OCI-M1 (cell line): ENCODE measurements around the gene ACTL6B.
"Not testable (repeated sequence)": the region's sequence is repeated elsewhere in the genome, so short reads cannot be mapped to it uniquely, and the experiment has no call there.

ENCODE experiments used
- DNase-seq: peaks from one replicate; lab custom pipeline; 2025; lab: John Stamatoyannopoulos, UW

ACTL6B gene

GRCh38 chr7:100671353-100672327 is 15.4 kb upstream of the ACTL6B start:
- DNase-seq = no peak

GRCh38 chr7:100670074-100670473 is 13.8 kb upstream of the ACTL6B start:
- DNase-seq = peak; percentile 52

- not testable (repeated sequence) for DNase-seq
Measured at GRCh38 chr7:100669106-100669505, 12.9 kb upstream of the ACTL6B start.

GRCh38 chr7:100668069-100668449 is 11.8 kb upstream of the ACTL6B start:
- no peak for DNase-seq

GRCh38 chr7:100667331-100668068 is 11.3 kb upstream of the ACTL6B start:
- DNase-seq = no peak

DNA sequence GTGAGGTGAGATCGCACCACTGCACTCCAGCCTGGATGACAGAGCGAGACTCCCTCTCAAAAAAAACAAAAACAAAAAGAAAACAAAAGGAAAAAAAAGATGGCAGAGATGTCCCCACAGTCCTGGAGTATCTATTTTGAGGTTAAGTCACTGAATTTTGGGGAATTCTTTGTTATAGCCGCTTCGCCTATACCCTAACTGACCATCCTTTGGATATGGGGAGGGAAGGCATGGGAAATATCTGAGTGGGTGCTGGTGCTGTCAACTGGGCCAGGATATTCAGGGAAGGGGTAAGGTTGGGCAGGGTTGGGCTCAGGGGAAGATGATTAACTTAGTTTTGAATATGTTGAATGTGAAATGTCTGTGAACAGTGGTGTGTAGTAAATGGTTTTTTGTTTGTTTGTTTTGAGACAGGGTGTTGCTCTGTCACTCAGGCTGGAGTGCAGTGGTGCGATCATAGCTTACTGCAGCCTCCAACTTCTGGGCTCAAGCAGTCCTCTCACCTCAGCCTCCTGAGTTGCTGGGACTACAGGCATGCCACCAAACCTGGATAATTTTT is 9.0 kb upstream of the ACTL6B start:
- DNase-seq = no peak

DNA sequence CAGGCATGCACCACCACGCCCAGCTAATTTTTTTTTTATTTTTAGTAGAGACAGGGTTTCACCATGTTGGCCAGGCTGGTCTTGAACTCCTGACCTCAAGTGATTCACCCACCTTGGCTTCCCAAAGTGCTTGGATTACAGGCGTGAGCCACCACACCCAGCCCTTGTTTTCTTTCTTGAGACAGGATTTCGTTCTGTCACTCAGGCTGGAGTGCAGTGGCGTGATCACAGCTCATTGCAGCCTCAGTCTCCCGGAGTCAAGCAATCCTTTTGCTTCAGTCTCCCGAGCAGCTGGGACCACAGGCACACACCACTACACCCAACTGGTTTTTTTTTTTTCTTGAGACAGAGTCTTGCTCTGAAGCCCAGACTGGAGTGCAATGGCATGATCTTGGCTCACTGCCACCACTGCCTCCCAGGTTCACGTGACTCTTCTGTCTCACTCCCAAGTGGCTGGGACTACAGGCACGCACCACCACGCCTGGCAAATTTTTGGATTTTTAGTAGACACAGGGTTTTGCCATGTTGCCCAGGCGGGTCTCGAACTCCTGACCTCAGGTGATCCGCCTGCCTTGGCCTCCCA is 6.0 kb upstream of the ACTL6B start:
- DNase-seq = not testable (repeated sequence)

DNA sequence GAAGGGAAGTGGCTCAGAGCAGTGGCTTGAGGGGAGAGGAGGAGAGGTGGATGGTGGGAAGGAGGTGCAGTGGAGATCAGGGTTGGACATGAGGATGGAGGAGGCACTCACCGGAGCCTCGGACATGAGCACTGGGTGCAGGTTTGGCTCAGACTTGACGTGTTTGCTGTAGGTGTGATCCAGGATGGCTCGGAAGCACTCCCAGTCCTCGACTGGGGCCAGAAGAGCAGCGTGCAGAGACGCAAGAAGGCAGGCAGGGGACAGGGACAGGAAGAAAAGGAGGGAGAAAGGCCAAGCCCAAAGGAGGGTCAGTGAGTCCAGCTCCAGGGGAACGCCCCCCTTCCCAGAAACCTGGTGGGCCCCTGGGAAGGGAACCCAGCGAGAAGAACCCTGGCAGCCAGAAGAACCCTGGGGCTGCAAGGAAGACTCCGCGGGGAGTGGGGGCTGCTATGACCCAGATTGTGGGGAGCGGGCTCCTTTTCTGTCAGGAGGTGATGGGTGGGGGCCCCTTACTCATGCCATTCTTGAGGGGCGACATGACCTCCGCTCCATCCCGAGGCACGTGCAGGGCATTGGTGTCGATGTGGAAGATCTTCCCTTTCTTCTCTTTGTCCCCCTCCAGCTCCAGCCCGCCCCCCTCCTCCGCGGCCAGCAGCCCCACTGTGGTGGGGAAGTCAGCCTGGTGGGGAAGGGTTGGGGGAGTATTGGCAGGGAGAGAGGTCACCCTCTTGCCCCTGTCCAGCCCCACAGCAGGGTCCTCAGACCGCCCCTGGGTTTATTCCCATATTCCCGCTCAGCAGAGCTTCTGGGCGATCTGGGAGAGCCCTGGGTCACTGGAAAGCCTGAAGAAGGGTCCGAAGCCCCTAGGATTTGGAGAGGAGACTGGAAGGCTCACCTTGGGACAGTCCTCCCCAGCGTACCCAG is 1.1 kb downstream of the ACTL6B start:
- no peak for DNase-seq

- DNase-seq = no peak
Measured at GRCh38 chr7:100649826-100650565, 6.3 kb downstream of the ACTL6B start.

DNA sequence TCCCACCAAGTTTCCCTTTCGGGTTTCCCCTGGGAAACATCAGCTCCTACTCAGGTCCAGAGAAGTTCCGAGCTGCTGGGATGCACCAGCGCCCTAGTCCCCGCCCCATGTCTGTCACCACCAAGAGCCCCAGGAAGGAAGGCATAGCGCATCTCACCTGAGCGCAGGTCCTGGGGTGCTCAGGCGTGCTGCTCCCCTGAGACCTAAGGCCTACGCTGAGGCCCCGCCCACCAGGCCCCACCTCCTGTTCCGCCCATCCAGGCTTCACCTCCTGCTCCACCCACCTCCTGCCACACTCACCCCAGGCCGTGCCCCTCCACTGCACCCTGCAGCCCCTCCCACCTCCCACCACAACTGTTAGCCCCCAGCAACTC is 13.7 kb downstream of the ACTL6B start:
- DNase-seq = peak; percentile 85

DNA sequence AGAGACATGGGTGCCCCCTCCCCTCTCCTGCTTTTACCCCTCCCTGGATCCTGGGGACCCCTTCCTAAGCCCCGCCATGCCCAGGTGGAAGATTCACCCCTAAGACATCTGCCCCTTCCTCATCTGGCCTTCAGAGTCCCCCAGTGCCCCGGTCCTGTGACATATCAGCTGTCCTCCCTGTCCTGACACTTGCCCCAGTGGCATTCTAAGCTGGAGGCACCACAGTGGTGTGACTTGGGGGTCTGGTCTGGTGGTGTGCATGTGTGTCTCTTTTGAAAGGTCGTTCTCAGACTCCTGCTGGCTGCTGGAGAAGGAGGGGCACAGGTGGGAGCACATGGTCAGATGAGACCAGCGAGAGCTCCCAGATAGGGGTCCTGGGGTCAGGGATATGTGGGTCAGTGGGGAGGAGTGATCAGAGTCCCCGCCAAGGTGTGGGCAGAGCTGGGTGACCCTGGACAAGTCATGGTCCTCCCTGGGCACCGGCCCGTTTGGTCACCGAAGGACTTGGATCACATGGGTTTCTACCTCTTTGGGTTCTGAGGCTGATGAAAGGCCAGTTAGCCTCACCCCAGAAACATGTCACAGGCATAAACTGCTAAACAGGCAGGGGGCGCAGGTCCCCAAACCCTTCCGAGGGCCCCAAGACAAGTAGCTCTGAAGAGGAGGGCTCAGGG is 14.3 kb downstream of the ACTL6B start:
- peak; percentile 77 for DNase-seq

GRCh38 chr7:100641463-100641859 is 14.8 kb downstream of the ACTL6B start, which contains the start of gene TFR2:
Gene TFR2, minus strand, starts transcription at chr7:100641552. Its CDS starts 43 bp downstream, at chr7:100641509.
- peak; percentile 98 for DNase-seq

GRCh38 chr7:100640517-100641440 is 15.5 kb downstream of the ACTL6B start:
- DNase-seq = peak; percentile 88

DNA sequence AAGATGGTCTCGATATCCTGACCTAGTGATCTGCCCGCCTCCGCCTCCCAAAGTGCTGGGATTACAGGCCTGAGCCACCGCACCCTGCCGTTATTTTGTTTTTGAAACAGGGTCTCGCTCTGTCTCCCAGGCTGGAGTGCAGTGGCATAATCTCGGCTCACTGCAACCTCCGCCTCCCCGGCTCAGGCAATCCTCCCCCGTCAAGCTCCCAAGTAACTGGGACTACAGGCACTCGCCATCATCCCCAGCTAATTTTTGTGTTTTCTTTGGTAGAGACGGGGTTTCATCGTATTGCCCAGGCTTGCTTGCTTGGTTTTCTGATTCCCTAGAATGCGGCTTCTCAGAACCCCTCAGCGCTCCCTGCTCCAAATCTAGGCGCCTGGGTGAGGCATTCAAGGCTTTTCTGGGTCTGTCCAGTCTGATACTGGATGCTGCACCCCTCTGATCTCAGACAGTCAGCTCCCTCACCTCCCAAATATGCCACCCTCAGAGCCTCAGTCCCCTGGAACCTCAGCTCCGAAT is 16.2 kb downstream of the ACTL6B start:
- peak; percentile 86 for DNase-seq

- DNase-seq = no peak
Measured at GRCh38 chr7:100632951-100633717, 23.1 kb downstream of the ACTL6B start.

DNA sequence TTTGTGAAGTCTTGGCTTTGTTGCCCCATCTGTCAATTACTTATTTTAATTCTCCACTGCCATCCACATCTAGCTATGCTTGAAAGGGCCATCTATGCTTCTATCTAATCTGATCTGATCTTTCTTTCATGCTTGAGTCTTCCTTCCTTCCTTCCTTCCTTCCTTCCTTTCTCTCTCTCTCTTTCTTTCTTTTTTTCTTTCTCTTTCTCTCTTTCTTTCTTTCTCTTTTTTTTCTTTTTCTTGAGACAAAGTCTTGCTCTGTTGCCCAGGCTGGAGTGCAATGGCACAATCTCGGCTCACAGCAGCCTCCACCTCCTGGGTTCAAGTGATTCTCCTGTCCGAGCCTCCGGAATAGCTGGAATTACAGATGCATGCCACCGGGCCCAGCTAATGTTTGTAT is 26.2 kb downstream of the ACTL6B start:
- DNase-seq = no peak

DNA sequence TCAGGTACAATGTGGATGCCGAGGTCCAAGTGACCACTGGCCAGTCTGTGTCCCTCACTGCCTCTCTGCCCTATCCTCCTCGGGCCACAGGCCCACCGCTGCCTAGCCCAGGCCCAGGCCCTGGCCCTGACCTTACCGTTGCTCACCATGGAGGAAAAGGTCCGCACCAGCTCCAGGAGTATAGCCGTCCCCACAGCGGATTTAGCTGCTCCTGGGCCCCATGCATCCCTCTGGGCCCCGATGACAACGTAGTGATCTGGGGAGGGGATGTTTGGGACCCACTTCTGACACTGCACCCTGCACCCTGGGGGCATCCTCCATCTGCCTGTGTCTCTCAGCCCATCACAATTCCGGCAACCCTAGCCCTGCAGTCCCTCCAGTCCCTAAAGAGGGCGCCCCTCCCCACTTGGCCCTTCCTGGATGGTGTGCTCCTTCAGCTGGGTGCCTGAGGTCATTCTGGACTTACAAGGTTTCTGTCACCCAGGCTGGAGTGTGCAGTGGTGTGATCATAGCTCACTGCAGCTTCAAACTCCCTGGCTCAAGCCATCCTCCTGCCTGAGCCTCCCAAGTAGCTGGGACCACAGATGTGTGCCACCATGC is 27.0 kb downstream of the ACTL6B start:
- peak; percentile 76 for DNase-seq

GRCh38 chr7:100627238-100627549 is 29.1 kb downstream of the ACTL6B start:
- DNase-seq = no peak
